GM12892 (cell line): Measurements from ENCODE around the gene ALDH3A2.

ENCODE experiments used
- POLR2A ChIP-seq: IDR thresholded peaks from 2 replicates; pipeline ENCODE4 v1.6.1; 2011; ENCODE audit warnings: low read depth, low read length, control low read depth
- POLR2AphosphoS5 ChIP-seq: IDR thresholded peaks from 2 replicates; pipeline ENCODE4 v1.6.1; 2011; ENCODE audit warnings: low read depth, low read length, control low read depth
- TAF1 ChIP-seq: IDR thresholded peaks from 2 replicates; pipeline ENCODE4 v1.6.1; 2011; ENCODE audit warnings: low read depth, mild to moderate bottlenecking, control low read depth, low read length, borderline replicate concordance

DNA sequence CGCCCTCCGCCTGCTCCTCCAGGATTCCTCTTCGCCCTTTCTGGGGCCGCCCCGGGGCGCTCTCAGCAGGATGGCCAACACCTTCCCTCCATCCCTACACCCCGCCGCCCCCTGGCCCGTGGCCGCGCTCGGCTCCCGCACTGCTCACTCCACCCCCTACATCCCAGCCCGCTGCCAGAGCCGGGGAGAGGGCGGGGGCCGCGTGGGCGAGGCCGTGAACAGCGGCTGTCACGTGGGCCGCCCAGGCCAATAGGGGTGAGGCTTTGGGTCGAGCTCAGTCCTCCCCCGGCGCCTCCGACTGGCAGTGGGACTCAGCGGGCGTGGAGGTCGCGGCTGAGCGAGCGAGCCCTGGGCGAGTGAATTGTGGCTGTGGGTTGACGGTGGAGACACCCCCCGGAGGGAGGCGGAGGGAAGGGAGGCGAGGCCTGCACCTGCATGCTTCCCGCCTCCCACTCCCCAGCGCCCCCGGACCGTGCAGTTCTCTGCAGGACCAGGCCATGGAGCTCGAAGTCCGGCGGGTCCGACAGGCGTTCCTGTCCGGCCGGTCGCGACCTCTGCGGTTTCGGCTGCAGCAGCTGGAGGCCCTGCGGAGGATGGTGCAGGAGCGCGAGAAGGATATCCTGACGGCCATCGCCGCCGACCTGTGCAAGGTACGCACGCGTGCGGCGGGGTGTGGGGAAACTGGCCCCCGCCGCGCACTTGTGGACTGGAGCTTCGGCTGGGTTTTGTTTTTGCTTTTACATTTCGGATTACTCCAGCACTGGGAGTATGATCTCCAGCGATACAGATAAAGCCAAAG lies at the start of gene ALDH3A2:
- TF ChIP-seq POLR2A (peak; percentile 87; the same call in 1 of the 2 replicates), POLR2AphosphoS5 (peak; percentile 32; the same call in 1 of the 2 replicates), TAF1 (no peak; the same call in 1 of the 2 replicates)
